Esophagus squamous epithelium (tissue), 5 donors: Measurements from ENCODE around the gene ALDH3A2. TPM values are rescaled to one million over a fixed set of nuclear protein-coding genes. Genes with fewer than 3 reads are reported as not detected.
A peak's percentile ranks its signal among the peaks of the same experiment; 100 is the strongest.
"Not testable (repeated sequence)": the region's sequence is repeated elsewhere in the genome, so short reads cannot be mapped to it uniquely, and the experiment has no call there.

Experiments
- DNase-seq: peaks from one replicate; lab custom pipeline; 2025; lab: John Stamatoyannopoulos, UW
- H3K27ac ChIP-seq, 4 donors: fragments of 200-600 bp; sonication (generic); one replicate each; pipeline ENCODE4 v1.5.1; 2016 to 2019; ENCODE audit warnings: mild to moderate bottlenecking in 1 of 4
- H3K27me3 ChIP-seq, 4 donors: fragments of 200-600 bp; sonication (generic); 1 replicate in 3 of 4; 2 replicates in 1 of 4; pipeline versions ENCODE4 v1.5.1 to v1.6.0; 2017 to 2021; ENCODE audit warnings: antibody characterized with exemption in 1 of 4
- H3K36me3 ChIP-seq, 3 donors: fragments of 200-600 bp; sonication (generic); one replicate each; pipeline ENCODE4 v1.5.1; 2016 to 2019
- H3K4me1 ChIP-seq, 3 donors: fragments of 200-600 bp; sonication (generic); one replicate each; pipeline ENCODE4 v1.5.1; 2017 to 2019
- H3K4me3 ChIP-seq, 4 donors: fragments of 200-600 bp; sonication (generic); 1 replicate in 3 of 4; 2 replicates in 1 of 4; pipeline ENCODE4 v1.5.1; 2016 to 2019; ENCODE audit warnings: mild to moderate bottlenecking in 2 of 4, moderate library complexity in 1 of 4
- H3K9me3 ChIP-seq, 3 donors: fragments of 200-600 bp; sonication (generic); one replicate each; pipeline ENCODE4 v1.5.1; 2016 to 2019
- CTCF ChIP-seq, 6 experiments: fragments of 450-650 bp in 4 of 6; fragments of 200-600 bp in 2 of 6; sonication (generic) in 2 of 6; IDR thresholded peaks; one replicate each; pipeline ENCODE4 v1.5.1; 2016 to 2019; ENCODE audit warnings: antibody characterized with exemption in 6 of 6, mild to moderate bottlenecking in 4 of 6, moderate library complexity in 4 of 6
- POLR2A ChIP-seq, 4 donors: fragments of 450-650 bp; IDR thresholded peaks; one replicate each; pipeline ENCODE4 v1.6.1; 2017; ENCODE audit warnings: antibody characterized with exemption in 4 of 4, mild to moderate bottlenecking in 4 of 4, moderate library complexity in 3 of 4
- WGBS, 2 donors: methylation state at CpG; one replicate each; pipeline ENCODE4 v1.1.5; 2018; 5-methylcytosine and 5-hydroxymethylcytosine counted together
- intact Hi-C: fragments of 100-400 bp; cut with DNase I; formaldehyde crosslinking; loops from one replicate; pipeline ENCODE4 v1.15.0; 2022
- total RNA-seq, 4 donors: library from RNA; depleted of rRNA; stranded (reverse); fragments of >200 nt; gene quantifications; one replicate each; pipeline ENCODE4 v1.1.0, GENCODE V29; 2016
- donor health status: DM: yes; HTN: yes; CAD: no.

ALDH3A2 gene
- total RNA-seq, 4 donors from 2014 or later = 169 to 351 (median 305) TPM

GRCh38 chr17:19660219-19660870 lies 11.8 kb downstream of the ALDH3A2 start:
- Histone ChIP-seq H3K4me1 (peaks cover 0 to 56% (median 4%) of the 10 kb centered on the region in 3 donors), H3K9me3 (no peaks in the 10 kb centered on the region), H3K4me3 (no peak overlapping the region), H3K27me3 (no peaks in the 10 kb centered on the region), H3K27ac (peak overlapping the region in 2 of 4 donors; percentile 17 to 27), H3K36me3 (peaks cover 10 to 95% (median 11%) of the 10 kb centered on the region in 3 donors)
- 57 to 64% methylated on average over 6 of the region's 6 CpGs for WGBS, 2 donors
- TF ChIP-seq POLR2A (IDR thresholded peaks at IDR 0.05) (no peak), CTCF (IDR thresholded peaks at IDR 0.05) (no peak)
- DNase-seq = no peak
- intact Hi-C loops = no loop called here

GRCh38 chr17:19661121-19661520 lies 12.6 kb downstream of the ALDH3A2 start:
- intact Hi-C loops = no loop called here
- 87 to 96% methylated on average over 3 of the region's 3 CpGs for WGBS, 2 donors
- no peak overlapping the region for H3K27ac ChIP-seq
- H3K4me1 ChIP-seq = peaks cover 0 to 48% (median 4%) of the 10 kb centered on the region in 3 donors
- no peak for DNase-seq
- H3K9me3 ChIP-seq = no peaks in the 10 kb centered on the region
- H3K36me3 ChIP-seq = peaks cover 11 to 95% (median 16%) of the 10 kb centered on the region in 3 donors
- no peak overlapping the region for H3K4me3 ChIP-seq
- no peaks in the 10 kb centered on the region for H3K27me3 ChIP-seq
- TF ChIP-seq CTCF (IDR thresholded peaks at IDR 0.05) (no peak), POLR2A (IDR thresholded peaks at IDR 0.05) (no peak)

GRCh38 chr17:19663097-19663496 lies 14.5 kb downstream of the ALDH3A2 start:
- DNase-seq = no peak
- 89 to 92% methylated on average over 6 of the region's 6 CpGs for WGBS, 2 donors
- TF ChIP-seq CTCF (IDR thresholded peaks at IDR 0.05) (no peak), POLR2A (IDR thresholded peaks at IDR 0.05) (no peak)
- Histone ChIP-seq H3K4me3 (no peak overlapping the region), H3K4me1 (peaks cover 0 to 28% (median 0%) of the 10 kb centered on the region in 3 donors), H3K27ac (no peak overlapping the region), H3K36me3 (peaks cover 11 to 95% (median 16%) of the 10 kb centered on the region in 3 donors), H3K27me3 (no peaks in the 10 kb centered on the region), H3K9me3 (no peaks in the 10 kb centered on the region)
- intact Hi-C loops = no loop called here

- DNase-seq = no peak
- Histone ChIP-seq H3K9me3 (no peaks in the 10 kb centered on the region), H3K27me3 (no peaks in the 10 kb centered on the region), H3K36me3 (peaks cover 11 to 95% (median 21%) of the 10 kb centered on the region in 3 donors), H3K4me3 (no peak overlapping the region), H3K4me1 (peaks cover 0 to 16% (median 0%) of the 10 kb centered on the region in 3 donors), H3K27ac (no peak overlapping the region)
- no peak for TF ChIP-seq CTCF (IDR thresholded peaks at IDR 0.05)
- no peak for TF ChIP-seq POLR2A (IDR thresholded peaks at IDR 0.05)
- WGBS, 2 donors = 50 to 72% methylated on average over 4 of the region's 5 CpGs
- intact Hi-C loops = no loop called here
Measured at GRCh38 chr17:19664136-19664820, 15.7 kb downstream of the ALDH3A2 start.

- Histone ChIP-seq H3K9me3 (no peaks in the 10 kb centered on the region), H3K36me3 (peaks cover 11 to 99% (median 21%) of the 10 kb centered on the region in 3 donors), H3K4me1 (peaks cover 0 to 11% (median 0%) of the 10 kb centered on the region in 3 donors), H3K27ac (no peak overlapping the region), H3K27me3 (no peaks in the 10 kb centered on the region), H3K4me3 (no peak overlapping the region)
- no peak for TF ChIP-seq CTCF (IDR thresholded peaks at IDR 0.05)
- no peak for TF ChIP-seq POLR2A (IDR thresholded peaks at IDR 0.05)
- DNase-seq = no peak
- intact Hi-C loops = no loop called here
- 80 to 85% methylated on average over 4 of the region's 4 CpGs for WGBS, 2 donors
Measured at GRCh38 chr17:19664821-19665181, 16.2 kb downstream of the ALDH3A2 start.

GRCh38 chr17:19669680-19670079 lies 21.1 kb downstream of the ALDH3A2 start:
- 90 to 94% methylated on average over 7 of the region's 7 CpGs for WGBS, 2 donors
- intact Hi-C loops, H3K27ac ChIP-seq, H3K9me3 ChIP-seq, H3K4me3 ChIP-seq, H3K27me3 ChIP-seq, DNase-seq: not testable (repeated sequence)
- Histone ChIP-seq H3K4me1 (peaks cover 0 to 36% (median 14%) of the 10 kb centered on the region in 3 donors), H3K36me3 (peaks cover 4 to 98% (median 17%) of the 10 kb centered on the region in 3 donors)
